ENCODE results near the gene CACNA2D1. TPM values are rescaled to one million over a fixed set of nuclear protein-coding genes. Genes with fewer than 3 reads are reported as not detected.

CACNA2D1 gene
- total RNA-seq, 1 experiment from 2014 or later, result 0.27 TPM

- no peak overlapping the region for H3K4me3 ChIP-seq (replicated peaks in 1 of 2; ENCODE audit: low read depth in 1 of 2, low read length in 2 of 2)
- no peaks in the 10 kb centered on the region for H3K27me3 ChIP-seq (ENCODE audit: insufficient read depth, low read length)
- H3K36me3 ChIP-seq (ENCODE audit: control insufficient read depth in 1 of 2, insufficient read depth in 2 of 2, low read length in 2 of 2), result no peaks in the 10 kb centered on the region
- intact Hi-C loops (cut with micrococcal nuclease), result no loop called here
- no peak overlapping the region for H3K9ac ChIP-seq (ENCODE audit: low read length)
- no peaks in the 10 kb centered on the region for H3K4me1 ChIP-seq (ENCODE audit: control insufficient read depth in 1 of 2, insufficient read depth in 2 of 2, low read length in 2 of 2)
- BruUV-seq (replicated peaks), result no TSS peak
- no peak overlapping the region for H3K27ac ChIP-seq (ENCODE audit: low read depth, low read length)
- ChIA-PET RAD21 (ENCODE audit: low non-redundant PET in 1 of 2, low total read pairs in 2 of 2, uncharacterized antibody in 2 of 2, unreplicated experiment in 2 of 2) (no interaction called here), CTCF (no interaction called here), POLR2A (no interaction called here)
- H2AFZ ChIP-seq (ENCODE audit: low read depth, low read length, poor library complexity, severe bottlenecking), result no peak overlapping the region
- ATAC-seq, result no peak
- no peaks in the 10 kb centered on the region for H3K79me2 ChIP-seq (ENCODE audit: insufficient read depth, low read length)
- DNase-seq (ENCODE audit: low read depth, low spot score), result no peak
- TF ChIP-seq POLR2A (IDR thresholded peaks at IDR 0.05; ENCODE audit: borderline replicate concordance, extremely low read depth, insufficient read depth, insufficient read length), result no peak
- no peak for TF ChIP-seq EGR1 (IDR thresholded peaks at IDR 0.05; ENCODE audit: low read depth)
- no peak for TF ChIP-seq RAD21 (IDR thresholded peaks at IDR 0.05; ENCODE audit: low read depth)
- no peak for TF ChIP-seq ZFX (IDR thresholded peaks at IDR 0.05)
- no peak for TF ChIP-seq POLR2AphosphoS5 (IDR thresholded peaks at IDR 0.05; ENCODE audit: low read depth, low read length)
- TF ChIP-seq ELF1 (IDR thresholded peaks at IDR 0.05; ENCODE audit: borderline replicate concordance, low read depth), result no peak
- TF ChIP-seq CTCF (IDR thresholded peaks at IDR 0.05 in 2 of 3, conservative IDR thresholded peaks at IDR 0.05 in 1 of 3; ENCODE audit: borderline replicate concordance in 1 of 3, insufficient read depth in 1 of 3, low read depth in 2 of 3, low read length in 2 of 3), result no peak
- no peak for TF ChIP-seq ZBTB33 (IDR thresholded peaks at IDR 0.05; ENCODE audit: extremely low read depth, insufficient replicate concordance, low read length)
- no peak for TF ChIP-seq SP1 (IDR thresholded peaks at IDR 0.05; ENCODE audit: low read depth)
- no peak for TF ChIP-seq EZH2 (IDR thresholded peaks at IDR 0.05)
- no peak for TF ChIP-seq SIN3A (IDR thresholded peaks at IDR 0.05; ENCODE audit: low read depth)
- TF ChIP-seq SRF (IDR thresholded peaks at IDR 0.05; ENCODE audit: low read depth), result no peak
- TF ChIP-seq CEBPB (IDR thresholded peaks at IDR 0.05; ENCODE audit: low read depth), result no peak
- no peak for TF ChIP-seq CBX3 (IDR thresholded peaks at IDR 0.05; ENCODE audit: low read depth)
- H3K9me3 ChIP-seq (ENCODE audit: control insufficient read depth in 1 of 2, insufficient read depth in 1 of 2, low read depth in 1 of 2, low read length in 2 of 2), result no peaks in the 10 kb centered on the region
- H3K4me2 ChIP-seq (ENCODE audit: low read length), result no peak overlapping the region
- H4K20me1 ChIP-seq (ENCODE audit: insufficient read depth), result no peaks in the 10 kb centered on the region; the same call in 1 of the 2 replicates
- H3K9me2 ChIP-seq (ENCODE audit: insufficient read depth), result no peaks in the 10 kb centered on the region
These were observed 53.7 kb downstream of the CACNA2D1 start for GRCh38 chr7:82389876-82390275.

All from HCT116 (cell line).